CD14-positive monocyte (primary cell): ENCODE measurements around the gene CMTM8. TPM values are rescaled to one million over a fixed set of nuclear protein-coding genes. Genes with fewer than 3 reads are reported as not detected.

Experiments
- DNase-seq, 3 donors: peaks; one replicate each; pipeline ENCODE4 v3.0.0-alpha.2; 2011 to 2022
- H2AFZ ChIP-seq: 2 replicates; pipeline ENCODE4 v1.6.0; 2012; ENCODE audit warnings: mild to moderate bottlenecking, low read depth, low read length, inconsistent platforms; ENCODE audit not compliant: insufficient read depth, poor library complexity, severe bottlenecking
- H3K27ac ChIP-seq, 2 donors: 1 replicate in 1 of 2; 2 replicates in 1 of 2; pipeline ENCODE4 v1.5.1; 2012 to 2013; ENCODE audit warnings: low read length in 2 of 2, control low read depth in 1 of 2, inconsistent platforms in 1 of 2, low read depth in 1 of 2, mild to moderate bottlenecking in 1 of 2
- H3K27me3 ChIP-seq, 2 donors: one replicate each; pipeline versions ENCODE4 v1.6.0 to v1.6.1; 2011 to 2013; ENCODE audit warnings: low read length in 2 of 2; ENCODE audit not compliant: control insufficient read depth in 2 of 2, insufficient read depth in 2 of 2
- H3K36me3 ChIP-seq, 2 donors: replicated peaks in 1 of 2; 1 replicate in 1 of 2; 2 replicates in 1 of 2; pipeline versions ENCODE4 v1.5.1 to v1.6.1; 2012 to 2013; ENCODE audit warnings: low read length in 2 of 2, control low read depth in 1 of 2, inconsistent platforms in 1 of 2, mild to moderate bottlenecking in 1 of 2; ENCODE audit not compliant: insufficient read depth in 2 of 2, control insufficient read depth in 1 of 2
- H3K4me1 ChIP-seq, 2 donors: 1 replicate in 1 of 2; 2 replicates in 1 of 2; pipeline versions ENCODE4 v1.5.1 to v1.6.1; 2012 to 2013; ENCODE audit warnings: low read length in 2 of 2, control low read depth in 1 of 2, inconsistent platforms in 1 of 2, mild to moderate bottlenecking in 1 of 2, moderate library complexity in 1 of 2; ENCODE audit not compliant: insufficient read depth in 2 of 2, control insufficient read depth in 1 of 2
- H3K4me2 ChIP-seq: replicated peaks from 2 replicates; pipeline ENCODE3; 2012; ENCODE audit warnings: low read length, moderate library complexity, mild to moderate bottlenecking; ENCODE audit not compliant: poor library complexity, severe bottlenecking; ENCODE audit errors: extremely low read depth
- H3K4me3 ChIP-seq, 3 experiments: fragments of 200-600 bp in 1 of 3; sonication (generic) in 1 of 3; replicated peaks in 1 of 3; 1 replicate in 2 of 3; 2 replicates in 1 of 3; pipeline ENCODE4 v1.5.1; 2011 to 2013; ENCODE audit warnings: low read length in 3 of 3, mild to moderate bottlenecking in 3 of 3, control low read depth in 2 of 3, low read depth in 2 of 3, inconsistent platforms in 1 of 3, moderate library complexity in 1 of 3
- H3K79me2 ChIP-seq: 2 replicates; pipeline ENCODE4 v1.6.0; 2012; ENCODE audit warnings: mild to moderate bottlenecking, control low read depth, inconsistent platforms, low read length, moderate library complexity; ENCODE audit not compliant: insufficient read depth
- H3K9ac ChIP-seq: 2 replicates; pipeline ENCODE4 v1.6.0; 2017; ENCODE audit warnings: low read length, mild to moderate bottlenecking; ENCODE audit not compliant: insufficient read depth, poor library complexity, severe bottlenecking
- H3K9me3 ChIP-seq, 2 donors: replicated peaks in 1 of 2; 1 replicate in 1 of 2; 2 replicates in 1 of 2; pipeline versions ENCODE4 v1.5.1 to v1.6.1; 2012 to 2013; ENCODE audit warnings: low read length in 2 of 2, control low read depth in 1 of 2; ENCODE audit not compliant: control insufficient read depth in 1 of 2, insufficient read depth in 1 of 2
- H4K20me1 ChIP-seq: 2 replicates; pipeline ENCODE4 v1.6.0; 2012; ENCODE audit warnings: mild to moderate bottlenecking, low read length, control low read depth, moderate library complexity; ENCODE audit not compliant: insufficient read depth
- H3K27ac Mint-ChIP-seq, 7 donors: one replicate each; pipeline ENCODE4 v1.8.0; 2020; ENCODE audit warnings: mild to moderate bottlenecking in 7 of 7, mixed read lengths in 7 of 7, moderate library complexity in 6 of 7, inconsistent platforms in 2 of 7
- H3K27me3 Mint-ChIP-seq, 3 donors: one replicate each; pipeline ENCODE4 v1.8.0; 2021 to 2022; ENCODE audit warnings: low read depth in 3 of 3, mild to moderate bottlenecking in 3 of 3, mixed read lengths in 3 of 3, moderate library complexity in 3 of 3, inconsistent platforms in 1 of 3
- H3K36me3 Mint-ChIP-seq, 2 donors: one replicate each; pipeline ENCODE4 v1.8.0; 2020; ENCODE audit warnings: mixed read lengths in 2 of 2, inconsistent platforms in 1 of 2, mild to moderate bottlenecking in 1 of 2
- H3K4me1 Mint-ChIP-seq: one replicate; pipeline ENCODE4 v1.8.0; 2020; ENCODE audit warnings: mild to moderate bottlenecking, mixed read lengths
- H3K4me3 Mint-ChIP-seq, 2 donors: one replicate each; pipeline ENCODE4 v1.8.0; 2020; ENCODE audit warnings: mild to moderate bottlenecking in 2 of 2, mixed read lengths in 2 of 2, moderate library complexity in 1 of 2
- H3K9me3 Mint-ChIP-seq, 7 donors: one replicate each; pipeline ENCODE4 v1.8.0; 2020 to 2022; ENCODE audit warnings: mixed read lengths in 7 of 7, mild to moderate bottlenecking in 6 of 7, moderate library complexity in 6 of 7, inconsistent platforms in 2 of 7
- CTCF ChIP-seq: fragments of 200-600 bp; IDR thresholded peaks from one replicate; pipeline ENCODE4 v1.8.0; 2022; ENCODE audit warnings: antibody characterized with exemption, mild to moderate bottlenecking
- WGBS: methylation state at CpG from one replicate; pipeline ENCODE4 v1.1.5; 2013; ENCODE audit warnings: missing lambda C conversion rate; ENCODE audit not compliant: insufficient coverage; 5-methylcytosine and 5-hydroxymethylcytosine counted together
- intact Hi-C, 2 donors: fragments of 100-400 bp; cut with micrococcal nuclease; formaldehyde crosslinking; loops; one replicate each; pipeline versions ENCODE4 v1.15.0 to v1.15.1; 2023
- polyA plus RNA-seq, 3 donors: library from polyadenylated mRNA; depleted of rRNA in 1 of 3; unstranded in 2 of 3; stranded (reverse) in 1 of 3; fragments of 300-500 nt in 2 of 3; fragments of >200 nt in 1 of 3; fragmentation: Illumina TruSeq in 2 of 3; gene quantifications; 1 replicate in 2 of 3; 2 replicates in 1 of 3; pipeline ENCODE4 v1.2.3, GENCODE V29; 2012 to 2021

The CMTM8 gene
- polyA plus RNA-seq, 3 donors: 0.46 to 2.5 (median 0.94) TPM

GRCh38 chr3:32375596-32375930 lies 137.1 kb downstream of the CMTM8 start:
- Mint-ChIP-seq H3K4me3 (no peak overlapping the region), H3K27ac (peak overlapping the region in 1 of 7 donors; percentile 53), H3K4me1 (peaks cover 16% of the 10 kb centered on the region), H3K9me3 (no peaks in the 10 kb centered on the region), H3K27me3 (peaks cover 0 to 5% (median 3%) of the 10 kb centered on the region in 3 donors), H3K36me3 (no peaks in the 10 kb centered on the region)
- H3K9ac ChIP-seq: no peak overlapping the region
- H3K9me3 ChIP-seq: no peaks in the 10 kb centered on the region
- no peak overlapping the region for H3K4me2 ChIP-seq
- H3K79me2 ChIP-seq: no peaks in the 10 kb centered on the region
- H3K4me3 ChIP-seq: no peak overlapping the region
- H3K27ac ChIP-seq: no peak overlapping the region
- TF ChIP-seq CTCF: no peak
- no peaks in the 10 kb centered on the region for H3K27me3 ChIP-seq
- no peaks in the 10 kb centered on the region for H3K36me3 ChIP-seq
- no peak overlapping the region for H2AFZ ChIP-seq
- peaks cover 4 to 6% of the 10 kb centered on the region in 2 donors for H3K4me1 ChIP-seq
- intact Hi-C loops: loop anchor here in 1 of 2 donors (5.0 to 10.0 kb wide), 3 partner anchors 59 to 289 kb away; no protein-coding TSS in a partner anchor
- no peak for DNase-seq
- 100% methylated on average over 2 of the region's 5 CpGs for WGBS
- H4K20me1 ChIP-seq: no peaks in the 10 kb centered on the region

GRCh38 chr3:32376115-32376514 lies 137.6 kb downstream of the CMTM8 start:
- H3K4me3 Mint-ChIP-seq: no peak overlapping the region
- no peaks in the 10 kb centered on the region for H3K27me3 ChIP-seq
- no peaks in the 10 kb centered on the region for H3K79me2 ChIP-seq
- peaks cover 4 to 6% of the 10 kb centered on the region in 2 donors for H3K4me1 ChIP-seq
- H3K36me3 ChIP-seq: no peaks in the 10 kb centered on the region
- no peaks in the 10 kb centered on the region for H4K20me1 ChIP-seq
- peaks cover 16% of the 10 kb centered on the region for H3K4me1 Mint-ChIP-seq
- WGBS: no CpG with 5 or more reads among the region's 2 CpGs
- DNase-seq: no peak
- no peaks in the 10 kb centered on the region for H3K9me3 ChIP-seq
- no peaks in the 10 kb centered on the region for H3K36me3 Mint-ChIP-seq
- no peak overlapping the region for H3K4me2 ChIP-seq
- H3K27ac ChIP-seq: no peak overlapping the region
- no peak overlapping the region for H3K27ac Mint-ChIP-seq
- H3K9ac ChIP-seq: no peak overlapping the region
- H3K27me3 Mint-ChIP-seq: peaks cover 0 to 5% (median 2%) of the 10 kb centered on the region in 3 donors
- H2AFZ ChIP-seq: no peak overlapping the region
- H3K4me3 ChIP-seq: no peak overlapping the region
- TF ChIP-seq CTCF: no peak
- H3K9me3 Mint-ChIP-seq: no peaks in the 10 kb centered on the region
- intact Hi-C loops: loop anchor here (2.0 to 10.0 kb wide), 4 partner anchors 59 to 289 kb away; no protein-coding TSS in a partner anchor
